Muscle layer of colon (tissue), 2 donors: ENCODE measurements around the gene POP4.

Experiments
- H3K27ac ChIP-seq: one replicate; pipeline ENCODE4 v1.7.0; 2013; ENCODE audit warnings: low read depth, mild to moderate bottlenecking, low read length, moderate library complexity
- H3K27me3 ChIP-seq, 2 donors: one replicate each; pipeline ENCODE4 v1.7.0; 2013; ENCODE audit warnings: low read length in 2 of 2, mild to moderate bottlenecking in 2 of 2; ENCODE audit not compliant: insufficient read depth in 2 of 2, control insufficient read depth in 1 of 2
- H3K36me3 ChIP-seq: one replicate; pipeline ENCODE4 v1.7.0; 2013; ENCODE audit warnings: mild to moderate bottlenecking, low read length; ENCODE audit not compliant: insufficient read depth
- H3K4me1 ChIP-seq: one replicate; pipeline ENCODE4 v1.7.0; 2013; ENCODE audit warnings: mild to moderate bottlenecking, low read length; ENCODE audit not compliant: insufficient read depth
- H3K4me3 ChIP-seq, 2 donors: one replicate each; pipeline ENCODE4 v1.7.0; 2013; ENCODE audit warnings: low read length in 2 of 2, low read depth in 1 of 2, mild to moderate bottlenecking in 1 of 2, moderate library complexity in 1 of 2
- H3K9ac ChIP-seq: one replicate; pipeline ENCODE4 v1.7.0; 2013; ENCODE audit warnings: low read length
- H3K9me3 ChIP-seq: one replicate; pipeline ENCODE4 v1.7.0; 2013; ENCODE audit warnings: mild to moderate bottlenecking, low read length
- donor health status: abdominal sarcoma.
- donor health status: Adenocarcinoma of cecum.

Gene POP4

DNA sequence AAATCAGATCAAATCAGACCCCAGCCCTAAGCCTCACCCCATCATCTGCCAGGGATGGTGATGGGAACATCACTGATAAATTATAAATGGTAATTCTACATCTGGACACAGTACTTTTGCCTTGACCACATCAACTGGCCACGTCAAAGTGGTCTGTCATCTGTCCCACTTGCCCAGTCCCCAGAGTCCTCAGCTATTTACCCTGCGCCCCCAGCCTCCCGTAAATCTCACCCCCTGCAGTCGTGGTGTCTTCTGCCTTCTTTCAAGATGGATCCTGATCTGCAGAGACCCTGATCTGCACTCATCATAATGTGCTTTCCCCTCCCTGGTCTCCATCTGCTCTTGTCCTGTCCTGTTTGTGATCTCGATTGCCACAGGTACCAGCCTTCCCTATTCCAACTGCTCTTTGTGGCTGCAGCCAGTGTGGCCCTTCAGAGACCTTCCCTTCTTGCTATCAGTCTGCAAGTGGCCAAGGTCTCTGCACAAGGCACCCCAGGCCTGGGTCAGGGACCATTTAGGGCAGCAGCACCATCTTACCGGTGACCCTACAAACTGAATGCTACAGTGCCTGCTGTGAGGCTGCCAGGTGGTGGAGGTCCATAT, 26.7 kb upstream of the POP4 start:
- Histone ChIP-seq H3K27ac (no peak overlapping the region), H3K4me1 (no peaks in the 10 kb centered on the region), H3K27me3 (peaks cover 17 to 20% of the 10 kb centered on the region in 2 donors), H3K36me3 (no peaks in the 10 kb centered on the region), H3K9me3 (no peaks in the 10 kb centered on the region), H3K4me3 (no peak overlapping the region), H3K9ac (no peak overlapping the region)

DNA sequence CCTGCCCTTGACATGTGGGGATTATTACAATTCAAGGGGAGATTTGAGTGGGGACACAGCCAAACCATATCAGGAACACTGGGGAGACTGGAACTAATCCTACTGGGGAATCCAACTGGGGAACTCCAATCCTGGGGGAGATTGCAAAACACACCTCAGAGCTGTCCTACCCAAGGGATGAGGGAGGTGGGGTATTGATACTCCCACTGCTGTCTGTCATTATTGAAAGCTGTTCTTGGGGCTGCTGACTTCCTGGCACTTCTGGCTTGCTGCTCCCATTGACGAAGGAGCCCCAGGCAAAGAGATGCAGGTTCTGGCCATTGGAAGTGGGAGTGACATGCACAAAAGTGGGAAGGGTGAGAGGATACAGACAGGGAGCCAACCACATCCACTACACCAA, 24.7 kb upstream of the POP4 start:
- H3K9ac ChIP-seq, result no peak overlapping the region
- H3K27ac ChIP-seq, result no peak overlapping the region
- H3K9me3 ChIP-seq, result peaks cover 4% of the 10 kb centered on the region
- H3K36me3 ChIP-seq, result no peaks in the 10 kb centered on the region
- H3K27me3 ChIP-seq, result peaks cover 7 to 14% of the 10 kb centered on the region in 2 donors
- no peaks in the 10 kb centered on the region for H3K4me1 ChIP-seq
- no peak overlapping the region for H3K4me3 ChIP-seq

DNA sequence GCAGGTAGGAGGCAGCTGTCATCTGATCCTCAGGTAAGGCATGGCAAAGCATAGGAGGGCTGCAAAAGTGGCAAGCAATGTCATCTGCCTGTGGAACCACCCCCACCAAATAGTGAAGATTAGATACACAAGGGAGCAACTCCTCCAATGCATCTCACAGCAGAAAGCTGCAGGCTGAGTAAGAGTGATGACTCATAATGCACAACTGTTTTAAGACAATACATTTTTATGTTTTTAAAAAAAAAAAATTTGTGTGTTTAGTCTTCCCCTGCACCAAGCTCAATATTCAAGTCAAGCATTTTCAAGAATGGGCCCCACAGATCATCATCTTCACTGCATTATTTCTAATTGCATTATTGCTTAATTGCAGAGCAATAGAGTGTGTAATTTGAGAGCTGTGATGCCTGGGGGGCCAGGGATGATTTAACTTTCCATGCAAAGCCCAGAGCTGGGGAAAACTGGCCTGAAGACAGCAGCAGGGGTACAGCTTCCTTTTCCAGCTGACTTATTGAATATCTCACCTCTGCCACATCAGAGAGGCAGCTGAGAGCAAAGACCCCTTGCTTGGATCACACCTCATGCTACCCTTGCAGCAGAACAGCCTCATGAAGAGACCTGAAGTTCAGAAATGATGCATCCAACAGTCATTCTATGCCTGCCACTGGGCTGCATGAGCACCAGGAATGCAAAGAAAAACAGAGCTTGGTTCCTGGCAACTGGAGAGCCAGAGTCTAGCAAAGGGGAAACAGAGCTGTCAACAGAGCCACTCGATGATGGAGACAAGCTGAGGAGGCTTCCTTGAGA, 22.7 kb upstream of the POP4 start:
- Histone ChIP-seq H3K9ac (no peak overlapping the region), H3K27ac (no peak overlapping the region), H3K4me3 (no peak overlapping the region), H3K27me3 (no peaks in the 10 kb centered on the region), H3K9me3 (peaks cover 4% of the 10 kb centered on the region), H3K4me1 (no peaks in the 10 kb centered on the region), H3K36me3 (no peaks in the 10 kb centered on the region)

DNA sequence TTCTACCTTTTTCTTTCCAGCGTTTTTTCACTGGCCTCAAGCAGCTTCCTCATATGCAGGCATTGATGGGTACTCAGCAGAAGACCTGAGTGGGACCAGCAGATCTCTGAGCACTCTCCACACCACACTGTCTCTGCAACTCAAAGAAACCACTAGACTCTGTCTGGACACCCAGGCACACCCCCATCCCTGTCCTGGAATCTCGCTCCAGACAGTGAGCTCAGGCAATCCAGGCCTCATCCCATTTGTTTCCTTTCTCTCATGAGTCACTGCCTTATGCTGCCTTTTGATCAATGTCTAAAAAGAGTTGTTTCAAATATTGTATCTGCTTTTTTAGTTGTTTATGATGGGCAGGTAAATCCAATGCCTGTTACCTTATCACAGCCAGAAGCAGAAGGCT, 19.7 kb upstream of the POP4 start:
- Histone ChIP-seq H3K27me3 (no peaks in the 10 kb centered on the region), H3K36me3 (no peaks in the 10 kb centered on the region)

DNA sequence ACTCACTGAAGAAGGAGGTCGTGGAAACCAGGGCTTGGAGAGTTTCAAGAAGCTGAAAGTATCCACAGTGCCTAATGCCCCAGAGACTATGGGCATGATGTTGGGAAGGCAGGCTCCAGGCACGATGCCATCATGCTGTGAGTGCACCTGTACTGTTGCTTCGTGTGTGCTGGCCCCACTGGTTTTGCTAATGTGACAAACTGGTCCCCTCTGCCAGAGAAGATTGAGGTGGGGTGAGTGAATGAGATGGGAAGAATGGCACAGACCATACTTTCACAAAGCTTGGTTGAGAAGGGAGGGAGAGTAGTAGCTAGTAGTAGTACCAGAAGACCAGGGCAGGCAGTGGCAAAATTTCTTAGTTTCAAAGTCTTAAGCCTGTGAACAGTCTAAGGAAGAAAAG, 19.0 kb upstream of the POP4 start:
- H3K9ac ChIP-seq, result no peak overlapping the region
- no peaks in the 10 kb centered on the region for H3K4me1 ChIP-seq
- H3K4me3 ChIP-seq, result no peak overlapping the region
- H3K36me3 ChIP-seq, result no peaks in the 10 kb centered on the region
- H3K9me3 ChIP-seq, result peaks cover 4% of the 10 kb centered on the region
- no peak overlapping the region for H3K27ac ChIP-seq
- no peaks in the 10 kb centered on the region for H3K27me3 ChIP-seq

More for the DNA sequence above, 19.7 kb upstream of the POP4 start:
- H3K9me3 ChIP-seq, result peaks cover 4% of the 10 kb centered on the region
- H3K27ac ChIP-seq, result no peak overlapping the region
- no peak overlapping the region for H3K9ac ChIP-seq
- H3K4me3 ChIP-seq, result no peak overlapping the region
- no peaks in the 10 kb centered on the region for H3K4me1 ChIP-seq

DNA sequence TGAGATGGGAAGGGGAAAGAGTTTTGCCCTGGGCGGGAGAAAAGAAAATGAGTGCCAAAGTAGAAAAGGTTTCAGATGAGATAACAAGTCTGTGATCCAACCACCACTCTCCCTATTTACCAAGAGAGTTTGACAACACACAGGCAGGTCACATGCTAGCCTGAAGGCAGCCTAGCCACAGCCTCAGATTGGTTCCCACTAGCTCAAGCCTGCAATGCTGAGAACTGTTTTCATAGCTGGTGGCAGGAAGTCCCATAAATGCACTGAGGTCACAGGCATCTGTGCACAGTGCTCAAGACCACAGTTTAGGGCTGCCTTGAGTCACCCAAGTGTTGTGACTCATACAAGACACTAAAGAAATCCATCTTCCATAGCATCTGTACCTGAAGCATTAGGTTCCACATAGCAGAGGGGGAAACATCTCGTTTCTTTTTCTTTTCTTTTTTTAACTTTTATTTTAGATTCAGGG, 18.5 kb upstream of the POP4 start:
- no peak overlapping the region for H3K27ac ChIP-seq
- no peak overlapping the region for H3K4me3 ChIP-seq
- peaks cover 4% of the 10 kb centered on the region for H3K9me3 ChIP-seq
- H3K9ac ChIP-seq, result no peak overlapping the region
- no peaks in the 10 kb centered on the region for H3K27me3 ChIP-seq
- no peaks in the 10 kb centered on the region for H3K4me1 ChIP-seq
- H3K36me3 ChIP-seq, result no peaks in the 10 kb centered on the region

DNA sequence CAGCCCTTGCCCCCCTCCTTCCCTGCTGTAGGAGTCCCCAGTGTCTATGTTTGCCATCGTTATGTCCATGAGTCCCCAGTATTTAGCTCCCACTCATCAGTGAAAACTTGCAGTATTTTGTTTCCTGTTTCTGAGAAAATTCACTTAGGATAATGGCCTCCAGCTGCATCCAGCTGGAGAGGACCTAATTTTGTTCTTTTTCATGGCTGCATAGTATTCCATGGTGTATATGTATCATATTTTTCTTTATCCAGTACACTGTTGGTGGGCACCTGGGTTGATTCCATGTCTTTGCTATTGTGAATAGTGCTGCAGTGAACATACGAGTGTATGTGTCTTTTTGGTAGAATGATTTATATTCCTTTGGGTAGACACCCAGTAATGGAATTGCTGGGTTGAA, 18.0 kb upstream of the POP4 start:
- H3K4me3 ChIP-seq, result no peak overlapping the region
- no peak overlapping the region for H3K27ac ChIP-seq
- H3K9ac ChIP-seq, result no peak overlapping the region
- H3K9me3 ChIP-seq, result peaks cover 4% of the 10 kb centered on the region
- no peaks in the 10 kb centered on the region for H3K36me3 ChIP-seq
- H3K27me3 ChIP-seq, result no peaks in the 10 kb centered on the region
- no peaks in the 10 kb centered on the region for H3K4me1 ChIP-seq

DNA sequence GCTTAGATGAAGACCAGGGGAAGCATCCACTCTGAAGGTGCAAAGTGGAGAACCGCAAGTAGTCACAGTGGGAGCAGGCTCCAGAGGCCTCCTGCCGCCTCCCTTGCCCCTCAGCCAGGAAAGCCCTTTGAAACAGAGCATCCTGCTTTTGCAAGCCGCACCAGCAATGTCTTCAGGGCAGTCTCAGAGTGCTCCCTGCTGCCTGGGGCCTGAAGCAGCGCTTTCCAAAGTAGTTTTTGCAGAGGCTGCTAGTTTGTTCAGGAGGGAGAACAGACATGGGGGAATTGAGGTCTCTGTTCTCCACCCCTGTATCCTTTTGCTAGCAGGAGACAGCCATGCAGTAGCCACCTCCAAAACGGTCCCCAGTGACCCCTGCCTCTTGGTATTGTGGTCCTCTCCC, 15.8 kb upstream of the POP4 start:
- H3K27me3 ChIP-seq, result no peaks in the 10 kb centered on the region
- no peak overlapping the region for H3K4me3 ChIP-seq
- H3K36me3 ChIP-seq, result no peaks in the 10 kb centered on the region
- peaks cover 4% of the 10 kb centered on the region for H3K9me3 ChIP-seq
- H3K4me1 ChIP-seq, result no peaks in the 10 kb centered on the region
- no peak overlapping the region for H3K27ac ChIP-seq
- H3K9ac ChIP-seq, result no peak overlapping the region

DNA sequence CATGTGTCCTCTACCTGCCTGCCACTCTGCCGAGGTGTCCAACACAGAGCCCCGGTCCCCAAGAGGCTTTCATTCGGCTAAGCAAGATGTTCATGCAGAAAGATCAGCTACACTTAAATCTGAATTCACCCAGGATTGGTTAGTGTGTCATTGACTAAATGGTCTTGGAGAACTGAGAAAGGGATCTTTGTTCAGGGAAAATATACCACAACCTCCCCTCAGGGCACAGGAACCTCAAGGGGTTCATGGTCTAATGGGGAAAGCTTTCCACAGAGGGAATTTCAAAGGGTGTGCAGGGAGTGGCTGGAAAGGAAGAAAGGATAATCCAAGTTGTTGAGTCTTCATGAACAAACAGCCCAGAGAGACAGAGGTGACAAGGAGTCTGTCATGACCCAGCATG, 14.4 kb upstream of the POP4 start:
- H3K27me3 ChIP-seq, result peaks cover 0 to 4% of the 10 kb centered on the region in 2 donors
- H3K36me3 ChIP-seq, result no peaks in the 10 kb centered on the region
- H3K9ac ChIP-seq, result no peak overlapping the region
- H3K9me3 ChIP-seq, result no peaks in the 10 kb centered on the region
- H3K4me3 ChIP-seq, result no peak overlapping the region
- no peaks in the 10 kb centered on the region for H3K4me1 ChIP-seq
- no peak overlapping the region for H3K27ac ChIP-seq

DNA sequence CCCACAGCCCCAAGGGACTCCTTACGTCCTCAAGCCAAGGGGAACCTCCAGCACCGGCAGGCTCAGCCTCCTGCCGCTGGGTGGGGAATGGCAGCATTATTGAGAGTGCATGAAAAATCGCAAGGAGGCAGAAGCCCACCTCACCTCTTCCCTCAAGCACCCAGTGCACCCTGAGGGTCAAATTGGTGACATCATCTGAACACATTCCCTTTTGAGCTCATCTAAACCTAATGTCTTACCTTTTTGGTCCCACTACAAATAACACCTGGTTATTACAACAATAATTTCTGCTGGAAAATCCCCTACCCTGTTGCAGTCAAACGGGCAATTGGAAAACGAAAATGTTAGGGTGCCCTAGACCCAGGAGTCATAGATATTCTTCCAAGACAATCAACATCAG, 12.2 kb upstream of the POP4 start:
- no peak overlapping the region for H3K27ac ChIP-seq
- H3K27me3 ChIP-seq, result peaks cover 0 to 11% of the 10 kb centered on the region in 2 donors

DNA sequence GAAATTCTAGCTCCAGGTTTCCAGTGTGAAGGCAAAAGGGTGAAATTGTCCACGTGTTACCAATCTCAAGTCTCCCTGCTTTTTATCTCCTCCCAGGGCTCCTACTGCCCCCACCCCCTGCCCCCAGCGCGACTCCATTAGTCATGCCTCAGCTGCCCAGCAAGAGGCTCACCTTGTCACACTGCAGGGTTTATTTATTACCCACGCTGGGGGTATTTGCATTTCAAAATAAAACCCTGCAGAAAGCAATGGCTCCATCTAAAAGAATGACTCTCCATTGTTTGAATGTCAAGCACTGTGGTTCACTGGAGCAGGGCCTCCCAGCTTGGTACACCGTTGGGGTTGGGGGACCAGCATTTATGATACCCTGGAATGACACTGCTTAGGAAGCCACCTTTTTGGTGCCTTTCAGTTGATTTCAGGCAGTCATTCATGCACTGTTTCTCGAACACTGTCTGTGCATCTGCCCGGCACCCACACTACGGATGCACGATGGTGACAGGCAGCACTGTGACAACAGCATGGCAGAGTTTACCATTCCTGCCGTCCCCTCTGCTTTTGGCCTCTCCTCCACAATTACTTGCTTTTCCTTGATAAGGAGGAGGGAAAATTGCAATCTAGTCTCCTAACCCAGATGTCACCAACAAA, 9.9 kb upstream of the POP4 start:
- no peak overlapping the region for H3K9ac ChIP-seq
- no peak overlapping the region for H3K27ac ChIP-seq
- H3K27me3 ChIP-seq, result peaks cover 0 to 11% of the 10 kb centered on the region in 2 donors
- no peaks in the 10 kb centered on the region for H3K9me3 ChIP-seq
- H3K4me3 ChIP-seq, result no peak overlapping the region
- H3K36me3 ChIP-seq, result no peaks in the 10 kb centered on the region
- no peaks in the 10 kb centered on the region for H3K4me1 ChIP-seq

More for the DNA sequence above, 12.2 kb upstream of the POP4 start:
- H3K36me3 ChIP-seq, result no peaks in the 10 kb centered on the region
- no peak overlapping the region for H3K4me3 ChIP-seq
- H3K9ac ChIP-seq, result no peak overlapping the region
- H3K9me3 ChIP-seq, result no peaks in the 10 kb centered on the region
- no peaks in the 10 kb centered on the region for H3K4me1 ChIP-seq
